Trophoblast cell (in vitro differentiated cells and primary cell): Measurements from ENCODE around the gene STON2. TPM values are rescaled to one million over a fixed set of nuclear protein-coding genes. Genes with fewer than 3 reads are reported as not detected.

Experiments used
- DNase-seq, 2 donors: peaks; one replicate each; pipeline ENCODE4 v3.0.0-alpha.2; 2016
- H2AFZ ChIP-seq: 2 replicates; pipeline ENCODE4 v1.6.1; 2013; ENCODE audit warnings: low read length, moderate library complexity, mild to moderate bottlenecking; ENCODE audit not compliant: insufficient read depth, poor library complexity
- H2AK5ac ChIP-seq: 2 replicates; pipeline ENCODE4 v1.6.1; 2013; ENCODE audit warnings: mild to moderate bottlenecking, low read length
- H2BK120ac ChIP-seq: 2 replicates; pipeline ENCODE4 v1.6.1; 2013; ENCODE audit warnings: low read length, mild to moderate bottlenecking, moderate library complexity; ENCODE audit not compliant: insufficient read depth, poor library complexity
- H2BK12ac ChIP-seq: 2 replicates; pipeline ENCODE4 v1.6.1; 2013; ENCODE audit warnings: mild to moderate bottlenecking, low read length, moderate library complexity
- H2BK5ac ChIP-seq: 2 replicates; pipeline ENCODE4 v1.6.1; 2013; ENCODE audit warnings: low read length, low read depth, moderate library complexity, mild to moderate bottlenecking; ENCODE audit not compliant: poor library complexity
- H3K14ac ChIP-seq: 2 replicates; pipeline ENCODE4 v1.6.1; 2013; ENCODE audit warnings: mild to moderate bottlenecking, low read length
- H3K18ac ChIP-seq: 2 replicates; pipeline ENCODE4 v1.6.1; 2013; ENCODE audit warnings: mild to moderate bottlenecking, low read length
- H3K23ac ChIP-seq: 2 replicates; pipeline ENCODE4 v1.6.1; 2013; ENCODE audit warnings: low read length
- H3K27ac ChIP-seq: 2 replicates; pipeline ENCODE4 v1.5.1; 2013; ENCODE audit warnings: low read depth, mild to moderate bottlenecking, inconsistent platforms, low read length, moderate library complexity
- H3K27me3 ChIP-seq: 2 replicates; pipeline ENCODE4 v1.6.1; 2013; ENCODE audit warnings: inconsistent platforms, mild to moderate bottlenecking, low read length, moderate library complexity; ENCODE audit not compliant: insufficient read depth
- H3K36me3 ChIP-seq, 2 experiments: 1 replicate in 1 of 2; 2 replicates in 1 of 2; pipeline ENCODE4 v1.6.1; 2013; ENCODE audit warnings: low read length in 2 of 2, mild to moderate bottlenecking in 2 of 2, moderate library complexity in 1 of 2; ENCODE audit not compliant: insufficient read depth in 2 of 2, control insufficient read depth in 1 of 2
- H3K4ac ChIP-seq: 2 replicates; pipeline ENCODE4 v1.6.1; 2013; ENCODE audit warnings: low read depth, mild to moderate bottlenecking, low read length, moderate library complexity
- H3K4me1 ChIP-seq, 2 experiments: 1 replicate in 1 of 2; 2 replicates in 1 of 2; pipeline ENCODE4 v1.6.1; 2013; ENCODE audit warnings: low read length in 2 of 2, mild to moderate bottlenecking in 2 of 2, moderate library complexity in 1 of 2; ENCODE audit not compliant: insufficient read depth in 2 of 2, control insufficient read depth in 1 of 2
- H3K4me2 ChIP-seq: 2 replicates; pipeline ENCODE4 v1.6.1; 2013; ENCODE audit warnings: inconsistent platforms, mild to moderate bottlenecking, low read length, moderate library complexity
- H3K4me3 ChIP-seq: 2 replicates; pipeline ENCODE4 v1.5.1; 2013; ENCODE audit warnings: mild to moderate bottlenecking, low read depth, low read length, inconsistent platforms
- H3K79me1 ChIP-seq: one replicate; pipeline ENCODE4 v1.6.1; 2013; ENCODE audit warnings: low read length
- H3K79me2 ChIP-seq: 2 replicates; pipeline ENCODE4 v1.6.1; 2013; ENCODE audit warnings: low read length, mild to moderate bottlenecking; ENCODE audit not compliant: control insufficient read depth, insufficient read depth, poor library complexity
- H3K9ac ChIP-seq: 2 replicates; pipeline ENCODE4 v1.6.1; 2013; ENCODE audit warnings: mild to moderate bottlenecking, low read length
- H3K9me3 ChIP-seq: 2 replicates; pipeline ENCODE4 v1.6.1; 2013; ENCODE audit warnings: low read depth, mild to moderate bottlenecking, control low read depth, inconsistent platforms, low read length; ENCODE audit not compliant: insufficient read depth
- H4K12ac ChIP-seq: 2 replicates; pipeline ENCODE4 v1.6.1; 2013; ENCODE audit warnings: low read depth, mild to moderate bottlenecking, low read length, moderate library complexity
- H4K8ac ChIP-seq: 2 replicates; pipeline ENCODE4 v1.6.1; 2013; ENCODE audit warnings: low read depth, mild to moderate bottlenecking, low read length, moderate library complexity
- H4K91ac ChIP-seq: one replicate; pipeline ENCODE4 v1.6.1; 2013; ENCODE audit warnings: low read depth, mild to moderate bottlenecking, low read length, moderate library complexity
- WGBS: extraction: QIAGEN DNeasy Blood & Tissue Kit; methylation state at CpG from one replicate; pipeline ENCODE4 v1.1.7; 2013; ENCODE audit warnings: missing lambda C conversion rate; ENCODE audit not compliant: insufficient read length, insufficient coverage; ENCODE audit errors: extremely low coverage; 5-methylcytosine and 5-hydroxymethylcytosine counted together
- polyA plus RNA-seq: library from polyadenylated mRNA; stranded (reverse); fragments of 200-250 nt; gene quantifications from 2 replicates; pipeline ENCODE4 v1.2.3, GENCODE V29; 2013

The STON2 gene
- 20.0 and 21.6 TPM in 2 replicates for polyA plus RNA-seq

DNA sequence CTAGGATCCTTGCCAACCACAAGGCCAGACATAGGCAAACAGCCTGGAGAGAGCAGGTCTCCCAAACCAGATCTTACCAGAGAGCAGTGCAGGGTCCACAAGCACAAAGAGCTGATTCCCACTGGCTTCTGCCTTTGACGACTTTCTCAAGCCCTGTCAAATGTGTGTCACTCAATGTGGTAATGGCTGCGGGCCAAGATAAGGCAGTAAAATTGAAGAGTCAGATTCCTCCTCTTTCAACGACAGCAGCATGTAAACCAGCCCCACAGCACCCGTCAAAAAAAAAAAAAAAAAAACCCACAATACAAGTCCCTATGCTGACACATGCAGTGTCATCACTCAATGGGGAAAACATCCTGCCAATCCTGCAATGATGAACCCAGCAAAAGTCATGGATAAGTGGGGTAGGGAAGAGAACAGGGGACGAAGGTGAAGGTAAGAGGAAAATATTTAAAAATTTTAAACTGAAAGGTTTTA is at the start of gene STON2:
STON2 (minus strand) TSS at position 123 of the 477 bp plus-strand sequence. CDS start 1,942 bp downstream, outside the sequence.
- Histone ChIP-seq H3K79me2 (peaks cover 2% of the 10 kb centered on the region), H3K36me3 (peaks cover 3% of the 10 kb centered on the region in 2 experiments), H2AFZ (no peak within 1 kb of the TSS), H3K9me3 (no peaks in the 10 kb centered on the region), H3K9ac (no peak within 1 kb of the TSS), H3K4me3 (no peak within 1 kb of the TSS), H3K23ac (no peak within 1 kb of the TSS), H2BK12ac (peak within 1 kb of the TSS; percentile 76), H2AK5ac (no peak within 1 kb of the TSS), H4K8ac (peak within 1 kb of the TSS; percentile 55), H2BK5ac (peak within 1 kb of the TSS; percentile 91), H3K14ac (peak within 1 kb of the TSS; percentile 65), H2BK120ac (peak within 1 kb of the TSS; percentile 63), H3K79me1 (peaks cover 12% of the 10 kb centered on the region), H3K27ac (peak within 1 kb of the TSS; percentile 88), H3K4me1 (peaks cover 17 to 24% of the 10 kb centered on the region in 2 experiments), H3K27me3 (no peaks in the 10 kb centered on the region), H4K12ac (no peak within 1 kb of the TSS), H3K4me2 (peak within 1 kb of the TSS; percentile 5), H3K4ac (peak within 1 kb of the TSS; percentile 51), H4K91ac (peak within 1 kb of the TSS; percentile 88), H3K18ac (peak within 1 kb of the TSS; percentile 68)
- DNase-seq = peak; percentile 90 to 95
- WGBS = 100% methylated on average over 1 of the region's 5 CpGs

GRCh38 chr14:81449576-81449975 is 49.5 kb upstream of the STON2 start:
- Histone ChIP-seq H3K4me3 (no peak overlapping the region), H2BK12ac (no peak overlapping the region), H3K14ac (no peak overlapping the region), H2BK120ac (no peak overlapping the region), H3K9ac (no peak overlapping the region), H3K79me1 (no peaks in the 10 kb centered on the region), H3K27ac (no peak overlapping the region), H3K27me3 (no peaks in the 10 kb centered on the region), H4K91ac (no peak overlapping the region), H3K4ac (no peak overlapping the region), H2AK5ac (no peak overlapping the region), H3K4me2 (no peak overlapping the region), H3K23ac (no peak overlapping the region), H3K9me3 (no peaks in the 10 kb centered on the region), H3K4me1 (peaks cover 13 to 19% of the 10 kb centered on the region in 2 experiments), H3K18ac (no peak overlapping the region), H2AFZ (no peak overlapping the region), H2BK5ac (no peak overlapping the region), H3K79me2 (no peaks in the 10 kb centered on the region), H4K12ac (no peak overlapping the region), H4K8ac (no peak overlapping the region), H3K36me3 (no peaks in the 10 kb centered on the region)
- no CpG with 5 or more reads among the region's 6 CpGs for WGBS
- peak; percentile 83 to 93 for DNase-seq

- H4K12ac ChIP-seq = no peak overlapping the region
- H3K9me3 ChIP-seq = no peaks in the 10 kb centered on the region
- no peak overlapping the region for H4K8ac ChIP-seq
- H3K14ac ChIP-seq = no peak overlapping the region
- H3K4ac ChIP-seq = no peak overlapping the region
- H2BK12ac ChIP-seq = no peak overlapping the region
- H2AFZ ChIP-seq = no peak overlapping the region
- no CpG with 5 or more reads among the region's 4 CpGs for WGBS
- no peak overlapping the region for H3K9ac ChIP-seq
- no peaks in the 10 kb centered on the region for H3K79me2 ChIP-seq
- H3K4me3 ChIP-seq = no peak overlapping the region
- peaks cover 13 to 18% of the 10 kb centered on the region in 2 experiments for H3K4me1 ChIP-seq
- no peak overlapping the region for H2AK5ac ChIP-seq
- H3K36me3 ChIP-seq = no peaks in the 10 kb centered on the region
- DNase-seq = peak in 1 of 2 donors; percentile 45
- no peak overlapping the region for H3K27ac ChIP-seq
- no peak overlapping the region for H2BK5ac ChIP-seq
- H2BK120ac ChIP-seq = no peak overlapping the region
- H3K79me1 ChIP-seq = no peaks in the 10 kb centered on the region
- no peaks in the 10 kb centered on the region for H3K27me3 ChIP-seq
- no peak overlapping the region for H4K91ac ChIP-seq
- H3K4me2 ChIP-seq = no peak overlapping the region
- H3K23ac ChIP-seq = no peak overlapping the region
- H3K18ac ChIP-seq = no peak overlapping the region
Observed at GRCh38 chr14:81449114-81449513, 49.0 kb upstream of the STON2 start.

GRCh38 chr14:81447021-81447764 is 47.1 kb upstream of the STON2 start:
- no peak for DNase-seq
- H3K4me1 ChIP-seq = peaks cover 13 to 18% of the 10 kb centered on the region in 2 experiments
- no peaks in the 10 kb centered on the region for H3K9me3 ChIP-seq
- H2BK12ac ChIP-seq = no peak overlapping the region
- H2AFZ ChIP-seq = no peak overlapping the region
- H4K91ac ChIP-seq = no peak overlapping the region
- no peaks in the 10 kb centered on the region for H3K27me3 ChIP-seq
- no peak overlapping the region for H2BK5ac ChIP-seq
- no peaks in the 10 kb centered on the region for H3K36me3 ChIP-seq
- no peak overlapping the region for H4K8ac ChIP-seq
- WGBS = no CpG with 5 or more reads among the region's 3 CpGs
- H3K23ac ChIP-seq = no peak overlapping the region
- no peak overlapping the region for H2AK5ac ChIP-seq
- no peak overlapping the region for H3K18ac ChIP-seq
- no peaks in the 10 kb centered on the region for H3K79me2 ChIP-seq
- no peaks in the 10 kb centered on the region for H3K79me1 ChIP-seq
- H3K4me2 ChIP-seq = no peak overlapping the region
- H3K4me3 ChIP-seq = no peak overlapping the region
- H3K9ac ChIP-seq = no peak overlapping the region
- no peak overlapping the region for H3K4ac ChIP-seq
- no peak overlapping the region for H3K27ac ChIP-seq
- H4K12ac ChIP-seq = no peak overlapping the region
- H3K14ac ChIP-seq = no peak overlapping the region
- no peak overlapping the region for H2BK120ac ChIP-seq
